ENCODE measurements around the gene ETS2. TPM values are rescaled to one million over a fixed set of nuclear protein-coding genes. Genes with fewer than 3 reads are reported as not detected.

Gene ETS2
- total RNA-seq, 2 donors from 2014 or later: 98.4 to 102 TPM

- Histone ChIP-seq H3K9ac (ENCODE audit: extremely low read depth, low read length, poor library complexity, severe bottlenecking) (no peak overlapping the region), H3K27me3 (ENCODE audit: control insufficient read depth, insufficient read depth, low read length, poor library complexity, severe bottlenecking) (no peaks in the 10 kb centered on the region), H3K9me3 (ENCODE audit: control insufficient read depth, low read length) (no peaks in the 10 kb centered on the region), H3K27ac (ENCODE audit: low read depth, low read length) (no peak overlapping the region), H3K36me3 (ENCODE audit: control insufficient read depth, insufficient read depth, low read length) (no peaks in the 10 kb centered on the region), H3K4me1 (ENCODE audit: control insufficient read depth, insufficient read depth, low read length) (no peaks in the 10 kb centered on the region), H3K4me3 (ENCODE audit: low read length) (no peak overlapping the region)
- Mint-ChIP-seq H3K36me3 (ENCODE audit: low read depth) (no peaks in the 10 kb centered on the region), H3K4me1 (peaks cover 9% of the 10 kb centered on the region), H3K9me3 (peaks cover 6% of the 10 kb centered on the region), H3K27ac (no peak overlapping the region), H3K27me3 (ENCODE audit: insufficient read depth) (no peaks in the 10 kb centered on the region), H3K4me3 (no peak overlapping the region)
- TF ChIP-seq CTCF (conservative IDR thresholded peaks at IDR 0.05): no peak
- 91 to 96% methylated on average over 8 to 12 of the region's 12 CpGs for WGBS, 2 experiments (ENCODE audit: insufficient coverage in 1 of 2, insufficient read length in 1 of 2)
- no peak for DNase-seq
These were observed 33.0 kb downstream of the ETS2 start for GRCh38 chr21:38838598-38839327.

- 90 to 92% methylated on average over 7 to 9 of the region's 9 CpGs for WGBS, 2 experiments (ENCODE audit: insufficient coverage in 1 of 2, insufficient read length in 1 of 2)
- Histone ChIP-seq H3K36me3 (ENCODE audit: control insufficient read depth, insufficient read depth, low read length) (no peaks in the 10 kb centered on the region), H3K27me3 (ENCODE audit: control insufficient read depth, insufficient read depth, low read length, poor library complexity, severe bottlenecking) (no peaks in the 10 kb centered on the region), H3K4me3 (ENCODE audit: low read length) (no peak overlapping the region), H3K9me3 (ENCODE audit: control insufficient read depth, low read length) (no peaks in the 10 kb centered on the region), H3K27ac (ENCODE audit: low read depth, low read length) (no peak overlapping the region), H3K9ac (ENCODE audit: extremely low read depth, low read length, poor library complexity, severe bottlenecking) (no peak overlapping the region), H3K4me1 (ENCODE audit: control insufficient read depth, insufficient read depth, low read length) (no peaks in the 10 kb centered on the region)
- no peaks in the 10 kb centered on the region for H3K36me3 Mint-ChIP-seq (ENCODE audit: low read depth)
- H3K27me3 Mint-ChIP-seq (ENCODE audit: insufficient read depth): no peaks in the 10 kb centered on the region
- H3K9me3 Mint-ChIP-seq: peaks cover 6% of the 10 kb centered on the region
- H3K4me1 Mint-ChIP-seq: peaks cover 4% of the 10 kb centered on the region
- no peak for DNase-seq
- TF ChIP-seq CTCF (conservative IDR thresholded peaks at IDR 0.05): no peak
- no peak overlapping the region for H3K27ac Mint-ChIP-seq
- H3K4me3 Mint-ChIP-seq: no peak overlapping the region
These were observed 33.9 kb downstream of the ETS2 start for GRCh38 chr21:38839328-38840286.

- Histone ChIP-seq H3K27me3 (ENCODE audit: control insufficient read depth, insufficient read depth, low read length, poor library complexity, severe bottlenecking) (no peaks in the 10 kb centered on the region), H3K36me3 (ENCODE audit: control insufficient read depth, insufficient read depth, low read length) (no peaks in the 10 kb centered on the region), H3K9me3 (ENCODE audit: control insufficient read depth, low read length) (no peaks in the 10 kb centered on the region), H3K9ac (ENCODE audit: extremely low read depth, low read length, poor library complexity, severe bottlenecking) (no peak overlapping the region), H3K4me1 (ENCODE audit: control insufficient read depth, insufficient read depth, low read length) (no peaks in the 10 kb centered on the region), H3K4me3 (ENCODE audit: low read length) (no peak overlapping the region), H3K27ac (ENCODE audit: low read depth, low read length) (no peak overlapping the region)
- no peak for DNase-seq
- Mint-ChIP-seq H3K36me3 (ENCODE audit: low read depth) (no peaks in the 10 kb centered on the region), H3K27ac (no peak overlapping the region), H3K4me3 (no peak overlapping the region), H3K27me3 (ENCODE audit: insufficient read depth) (no peaks in the 10 kb centered on the region), H3K9me3 (peaks cover 6% of the 10 kb centered on the region), H3K4me1 (no peaks in the 10 kb centered on the region)
- 92 to 94% methylated on average over 10 to 17 of the region's 17 CpGs for WGBS, 2 experiments (ENCODE audit: insufficient coverage in 1 of 2, insufficient read length in 1 of 2)
- TF ChIP-seq CTCF (conservative IDR thresholded peaks at IDR 0.05): no peak
These were observed 34.9 kb downstream of the ETS2 start for GRCh38 chr21:38840456-38841300.

All from endodermal cell (in vitro differentiated cells).